ENCODE measurements around the gene C19orf38.
A peak's percentile ranks its signal among the peaks of the same experiment; 100 is the strongest.

The C19orf38 gene

GRCh38 chr19:10881403-10882107 is 33.3 kb downstream of the C19orf38 start:
- no peak overlapping the region for H3K4me2 ChIP-seq (ENCODE audit: low read length, poor library complexity, severe bottlenecking)
- peaks cover 0 to 11% of the 10 kb centered on the region in 2 experiments for H3K36me3 ChIP-seq (ENCODE audit: control insufficient read depth in 1 of 2, insufficient read depth in 2 of 2, low read depth in 1 of 2, low read length in 2 of 2)

GRCh38 chr19:10882108-10882457 is 33.9 kb downstream of the C19orf38 start:
- 78% methylated on average over 9 of the region's 9 CpGs for WGBS
- H3K4me3 ChIP-seq (ENCODE audit: insufficient read depth in 1 of 2, low read depth in 1 of 2, low read length in 2 of 2) = no peak overlapping the region
- H3K23ac ChIP-seq (ENCODE audit: low read length in 2 of 2) = peak overlapping the region in 1 of 2 experiments; percentile 57
- H3K9me3 ChIP-seq (ENCODE audit: control insufficient read depth, low read length) = no peaks in the 10 kb centered on the region
- peaks cover 49% of the 10 kb centered on the region for H3K79me1 ChIP-seq (replicated peaks; ENCODE audit: low read length, poor library complexity, severe bottlenecking)
- H3K4ac ChIP-seq (ENCODE audit: low read depth in 1 of 2, low read length in 2 of 2) = no peak overlapping the region
- peak overlapping the region in 1 of 2 experiments; percentile 46 for H3K18ac ChIP-seq (ENCODE audit: low read depth in 1 of 2, low read length in 2 of 2)
- no peak overlapping the region for H3K9ac ChIP-seq (ENCODE audit: low read length)
- no peaks in the 10 kb centered on the region for H3K27me3 ChIP-seq (ENCODE audit: control insufficient read depth in 1 of 2, insufficient read depth in 1 of 2, low read length in 2 of 2)
- H2BK15ac ChIP-seq (ENCODE audit: low read depth, poor library complexity, severe bottlenecking) = no peak overlapping the region
- H3K4me1 ChIP-seq (ENCODE audit: control insufficient read depth, insufficient read depth, low read depth, low read length) = peaks cover 34% of the 10 kb centered on the region
- no peak overlapping the region for H3K14ac ChIP-seq (ENCODE audit: low read length in 2 of 2)
- DNase-seq = no peak
- H4K8ac ChIP-seq (ENCODE audit: low read length) = peak overlapping the region; percentile 32
- no peak overlapping the region for H2BK5ac ChIP-seq (ENCODE audit: low read depth, low read length, poor library complexity, severe bottlenecking)
- peaks cover 0 to 14% of the 10 kb centered on the region in 2 experiments for H3K36me3 ChIP-seq (ENCODE audit: control insufficient read depth in 1 of 2, insufficient read depth in 2 of 2, low read depth in 1 of 2, low read length in 2 of 2)
- H2BK12ac ChIP-seq (ENCODE audit: low read length in 2 of 2) = peak overlapping the region; percentile 43 to 60
- H2BK120ac ChIP-seq (ENCODE audit: low read depth, low read length) = no peak overlapping the region
- no peak overlapping the region for H3K4me2 ChIP-seq (ENCODE audit: low read length, poor library complexity, severe bottlenecking)
- no peak overlapping the region for H2AFZ ChIP-seq (ENCODE audit: low read depth, low read length)
- H3K27ac ChIP-seq (ENCODE audit: low read length, poor library complexity, severe bottlenecking) = no peak overlapping the region
- no peak overlapping the region for H2AK5ac ChIP-seq (ENCODE audit: low read length, severe bottlenecking)
- peak overlapping the region; percentile 40 for H4K91ac ChIP-seq (ENCODE audit: low read length)

More at GRCh38 chr19:10881403-10882107, 33.3 kb downstream of the C19orf38 start:
- Histone ChIP-seq H3K9ac (ENCODE audit: low read length) (no peak overlapping the region), H3K23ac (ENCODE audit: low read length in 2 of 2) (peak overlapping the region in 1 of 2 experiments; percentile 57), H3K79me1 (replicated peaks; ENCODE audit: low read length, poor library complexity, severe bottlenecking) (peaks cover 48% of the 10 kb centered on the region), H2BK5ac (ENCODE audit: low read depth, low read length, poor library complexity, severe bottlenecking) (no peak overlapping the region), H2BK12ac (ENCODE audit: low read length in 2 of 2) (peak overlapping the region; percentile 43 to 60), H3K27me3 (ENCODE audit: control insufficient read depth in 1 of 2, insufficient read depth in 1 of 2, low read length in 2 of 2) (no peaks in the 10 kb centered on the region), H4K8ac (ENCODE audit: low read length) (peak overlapping the region; percentile 32), H3K4me1 (ENCODE audit: control insufficient read depth, insufficient read depth, low read depth, low read length) (peaks cover 33% of the 10 kb centered on the region), H3K4me3 (ENCODE audit: insufficient read depth in 1 of 2, low read depth in 1 of 2, low read length in 2 of 2) (no peak overlapping the region), H3K18ac (ENCODE audit: low read depth in 1 of 2, low read length in 2 of 2) (peak overlapping the region in 1 of 2 experiments; percentile 67), H2AK5ac (ENCODE audit: low read length, severe bottlenecking) (no peak overlapping the region), H3K27ac (ENCODE audit: low read length, poor library complexity, severe bottlenecking) (no peak overlapping the region), H2BK15ac (ENCODE audit: low read depth, poor library complexity, severe bottlenecking) (no peak overlapping the region), H3K14ac (ENCODE audit: low read length in 2 of 2) (no peak overlapping the region), H2BK120ac (ENCODE audit: low read depth, low read length) (no peak overlapping the region), H3K4ac (ENCODE audit: low read depth in 1 of 2, low read length in 2 of 2) (no peak overlapping the region), H3K9me3 (ENCODE audit: control insufficient read depth, low read length) (no peaks in the 10 kb centered on the region), H4K91ac (ENCODE audit: low read length) (no peak overlapping the region), H2AFZ (ENCODE audit: low read depth, low read length) (no peak overlapping the region)
- DNase-seq = no peak
- WGBS = 41% methylated on average over 14 of the region's 14 CpGs

GRCh38 chr19:10884274-10884673 is 36.1 kb downstream of the C19orf38 start:
- Histone ChIP-seq H3K9me3 (ENCODE audit: control insufficient read depth, low read length) (no peaks in the 10 kb centered on the region), H4K91ac (ENCODE audit: low read length) (no peak overlapping the region), H3K18ac (ENCODE audit: low read depth in 1 of 2, low read length in 2 of 2) (no peak overlapping the region), H3K27ac (ENCODE audit: low read length, poor library complexity, severe bottlenecking) (no peak overlapping the region), H3K4me1 (ENCODE audit: control insufficient read depth, insufficient read depth, low read depth, low read length) (peaks cover 43% of the 10 kb centered on the region), H3K9ac (ENCODE audit: low read length) (peak overlapping the region; percentile 21), H2AK5ac (ENCODE audit: low read length, severe bottlenecking) (no peak overlapping the region), H3K79me1 (replicated peaks; ENCODE audit: low read length, poor library complexity, severe bottlenecking) (peaks cover 56% of the 10 kb centered on the region), H2BK5ac (ENCODE audit: low read depth, low read length, poor library complexity, severe bottlenecking) (no peak overlapping the region), H3K14ac (ENCODE audit: low read length in 2 of 2) (no peak overlapping the region), H2AFZ (ENCODE audit: low read depth, low read length) (no peak overlapping the region), H3K23ac (ENCODE audit: low read length in 2 of 2) (no peak overlapping the region), H3K27me3 (ENCODE audit: control insufficient read depth in 1 of 2, insufficient read depth in 1 of 2, low read length in 2 of 2) (no peaks in the 10 kb centered on the region), H2BK120ac (ENCODE audit: low read depth, low read length) (no peak overlapping the region), H4K8ac (ENCODE audit: low read length) (no peak overlapping the region), H3K36me3 (ENCODE audit: control insufficient read depth in 1 of 2, insufficient read depth in 2 of 2, low read depth in 1 of 2, low read length in 2 of 2) (peaks cover 0 to 20% of the 10 kb centered on the region in 2 experiments), H2BK15ac (ENCODE audit: low read depth, poor library complexity, severe bottlenecking) (peak overlapping the region; percentile 12), H3K4me2 (ENCODE audit: low read length, poor library complexity, severe bottlenecking) (no peak overlapping the region), H3K4me3 (ENCODE audit: insufficient read depth in 1 of 2, low read depth in 1 of 2, low read length in 2 of 2) (no peak overlapping the region), H3K4ac (ENCODE audit: low read depth in 1 of 2, low read length in 2 of 2) (no peak overlapping the region), H2BK12ac (ENCODE audit: low read length in 2 of 2) (no peak overlapping the region)
- DNase-seq = peak; percentile 89
- 28% methylated on average over 2 of the region's 2 CpGs for WGBS

- H3K27ac ChIP-seq (ENCODE audit: low read length, poor library complexity, severe bottlenecking) = no peak overlapping the region
- no peak overlapping the region for H2BK15ac ChIP-seq (ENCODE audit: low read depth, poor library complexity, severe bottlenecking)
- no peaks in the 10 kb centered on the region for H3K27me3 ChIP-seq (ENCODE audit: control insufficient read depth in 1 of 2, insufficient read depth in 1 of 2, low read length in 2 of 2)
- H3K9me3 ChIP-seq (ENCODE audit: control insufficient read depth, low read length) = no peaks in the 10 kb centered on the region
- no peak overlapping the region for H2BK12ac ChIP-seq (ENCODE audit: low read length in 2 of 2)
- H2AFZ ChIP-seq (ENCODE audit: low read depth, low read length) = no peak overlapping the region
- H3K4me2 ChIP-seq (ENCODE audit: low read length, poor library complexity, severe bottlenecking) = no peak overlapping the region
- peaks cover 0 to 20% of the 10 kb centered on the region in 2 experiments for H3K36me3 ChIP-seq (ENCODE audit: control insufficient read depth in 1 of 2, insufficient read depth in 2 of 2, low read depth in 1 of 2, low read length in 2 of 2)
- H3K9ac ChIP-seq (ENCODE audit: low read length) = peak overlapping the region; percentile 21
- H3K14ac ChIP-seq (ENCODE audit: low read length in 2 of 2) = no peak overlapping the region
- H2BK5ac ChIP-seq (ENCODE audit: low read depth, low read length, poor library complexity, severe bottlenecking) = no peak overlapping the region
- H4K8ac ChIP-seq (ENCODE audit: low read length) = no peak overlapping the region
- H3K4ac ChIP-seq (ENCODE audit: low read depth in 1 of 2, low read length in 2 of 2) = no peak overlapping the region
- H3K4me1 ChIP-seq (ENCODE audit: control insufficient read depth, insufficient read depth, low read depth, low read length) = peaks cover 39% of the 10 kb centered on the region
- no peak overlapping the region for H3K4me3 ChIP-seq (ENCODE audit: insufficient read depth in 1 of 2, low read depth in 1 of 2, low read length in 2 of 2)
- DNase-seq = no peak
- H4K91ac ChIP-seq (ENCODE audit: low read length) = no peak overlapping the region
- H3K23ac ChIP-seq (ENCODE audit: low read length in 2 of 2) = no peak overlapping the region
- WGBS = 86% methylated on average over 18 of the region's 20 CpGs
- peaks cover 53% of the 10 kb centered on the region for H3K79me1 ChIP-seq (replicated peaks; ENCODE audit: low read length, poor library complexity, severe bottlenecking)
- peak overlapping the region in 1 of 2 experiments; percentile 18 for H3K18ac ChIP-seq (ENCODE audit: low read depth in 1 of 2, low read length in 2 of 2)
- H2BK120ac ChIP-seq (ENCODE audit: low read depth, low read length) = no peak overlapping the region
- no peak overlapping the region for H2AK5ac ChIP-seq (ENCODE audit: low read length, severe bottlenecking)
These were observed 37.3 kb downstream of the C19orf38 start for GRCh38 chr19:10885201-10886169.

Measured in mesenchymal stem cell (in vitro differentiated cells and primary cell).